OCI-LY1 (cell line): Measurements from ENCODE around the gene ADAMTS12.

Experiments used
- H2AFZ ChIP-seq: fragments of 200-600 bp; sonication (generic), shearing (Covaris generic); 2 replicates; pipeline ENCODE4 v1.6.0; 2014; ENCODE audit warnings: antibody characterized with exemption, mild to moderate bottlenecking, low read length
- H3F3A ChIP-seq: fragments of 200-600 bp; sonication (generic), shearing (Covaris generic); 2 replicates; pipeline ENCODE4 v1.6.0; 2014; ENCODE audit warnings: mild to moderate bottlenecking, antibody characterized with exemption, low read length, moderate library complexity; ENCODE audit not compliant: insufficient read depth
- H3K27ac ChIP-seq: fragments of 200-600 bp; sonication (generic); 2 replicates; pipeline ENCODE4 v1.5.1; 2014; ENCODE audit warnings: low read length, mixed run types, mild to moderate bottlenecking, low read depth; ENCODE audit not compliant: poor library complexity, severe bottlenecking
- H3K27me3 ChIP-seq: fragments of 200-600 bp; sonication (generic); 2 replicates; pipeline ENCODE4 v1.6.0; 2014; ENCODE audit warnings: antibody characterized with exemption, mild to moderate bottlenecking, low read length, moderate library complexity; ENCODE audit not compliant: insufficient read depth
- H3K36me3 ChIP-seq: fragments of 200-600 bp; sonication (generic); 2 replicates; pipeline ENCODE4 v1.6.1; 2014; ENCODE audit warnings: mild to moderate bottlenecking, antibody characterized with exemption, low read length, moderate library complexity, mixed read lengths; ENCODE audit not compliant: insufficient read depth
- H3K4me1 ChIP-seq: fragments of 200-600 bp; sonication (generic); 2 replicates; pipeline ENCODE4 v1.5.1; 2014; ENCODE audit warnings: mild to moderate bottlenecking, low read length, moderate library complexity; ENCODE audit not compliant: insufficient read depth, severe bottlenecking
- H3K4me2 ChIP-seq: fragments of 200-600 bp; sonication (generic), shearing (Covaris generic); 2 replicates; pipeline ENCODE4 v1.6.1; 2014; ENCODE audit warnings: low read length
- H3K4me3 ChIP-seq: fragments of 200-600 bp; sonication (generic); 2 replicates; pipeline ENCODE4 v1.5.1; 2014; ENCODE audit warnings: low read length, low read depth, mild to moderate bottlenecking, mixed read lengths; ENCODE audit not compliant: poor library complexity, severe bottlenecking
- H3K79me2 ChIP-seq: fragments of 200-600 bp; shearing (Covaris generic); 2 replicates; pipeline ENCODE4 v1.6.1; 2016; ENCODE audit warnings: mixed run types, low read length, mixed read lengths; ENCODE audit not compliant: insufficient read depth
- H3K9ac ChIP-seq: fragments of 200-600 bp; sonication (generic), shearing (Covaris generic); 2 replicates; pipeline ENCODE4 v1.6.1; 2014; ENCODE audit warnings: mild to moderate bottlenecking, low read length, mixed read lengths
- H3K9me2 ChIP-seq: fragments of 200-600 bp; sonication (generic), shearing (Covaris generic); 2 replicates; pipeline ENCODE4 v1.6.1; 2014; ENCODE audit warnings: low read depth, mild to moderate bottlenecking, low read length, mixed read lengths
- H3K9me3 ChIP-seq: fragments of 200-600 bp; shearing (Covaris generic); 2 replicates; pipeline ENCODE4 v1.6.1; 2014; ENCODE audit warnings: low read length, mixed read lengths
- H4K20me1 ChIP-seq: fragments of 200-600 bp; sonication (generic), shearing (Covaris generic); 2 replicates; pipeline ENCODE4 v1.6.0; 2016; ENCODE audit warnings: mild to moderate bottlenecking, low read length; ENCODE audit not compliant: insufficient read depth
- CTCF ChIP-seq: fragments of 200-600 bp; sonication (generic), shearing (Covaris generic); IDR thresholded peaks from 2 replicates; pipeline ENCODE4 v1.5.1; 2017; ENCODE audit warnings: mild to moderate bottlenecking, antibody characterized with exemption, low read length, moderate library complexity, mixed read lengths
- EZH2 ChIP-seq: fragments of 200-600 bp; sonication (generic), shearing (Covaris generic); IDR thresholded peaks from 2 replicates; pipeline ENCODE4 v1.8.0; 2017; ENCODE audit warnings: borderline replicate concordance, mixed run types, mild to moderate bottlenecking, antibody characterized with exemption, low read length, moderate library complexity, mixed read lengths

ADAMTS12 gene

GRCh38 chr5:33635582-33635981 lies 256.2 kb downstream of the ADAMTS12 start:
- no peaks in the 10 kb centered on the region for H3K4me1 ChIP-seq
- no peak for TF ChIP-seq EZH2
- no peak for TF ChIP-seq CTCF
- H3K9me3 ChIP-seq = no peaks in the 10 kb centered on the region
- no peak overlapping the region for H3K27ac ChIP-seq
- H3K4me2 ChIP-seq = no peak overlapping the region
- no peaks in the 10 kb centered on the region for H3K36me3 ChIP-seq
- H3K27me3 ChIP-seq = no peaks in the 10 kb centered on the region
- no peaks in the 10 kb centered on the region for H4K20me1 ChIP-seq
- no peaks in the 10 kb centered on the region for H3K79me2 ChIP-seq
- no peaks in the 10 kb centered on the region for H3K9me2 ChIP-seq
- no peak overlapping the region for H3K9ac ChIP-seq
- no peak overlapping the region for H2AFZ ChIP-seq
- no peaks in the 10 kb centered on the region for H3F3A ChIP-seq
- H3K4me3 ChIP-seq = no peak overlapping the region

GRCh38 chr5:33633699-33634098 lies 258.1 kb downstream of the ADAMTS12 start:
- H3K27me3 ChIP-seq = no peaks in the 10 kb centered on the region
- no peak overlapping the region for H2AFZ ChIP-seq
- H3K36me3 ChIP-seq = no peaks in the 10 kb centered on the region
- H3K9me2 ChIP-seq = no peaks in the 10 kb centered on the region
- no peaks in the 10 kb centered on the region for H4K20me1 ChIP-seq
- no peak overlapping the region for H3K4me2 ChIP-seq
- no peaks in the 10 kb centered on the region for H3K9me3 ChIP-seq
- H3K4me3 ChIP-seq = no peak overlapping the region
- no peaks in the 10 kb centered on the region for H3F3A ChIP-seq
- H3K27ac ChIP-seq = no peak overlapping the region
- no peaks in the 10 kb centered on the region for H3K79me2 ChIP-seq
- no peaks in the 10 kb centered on the region for H3K4me1 ChIP-seq
- no peak overlapping the region for H3K9ac ChIP-seq
- TF ChIP-seq EZH2 = no peak
- no peak for TF ChIP-seq CTCF

GRCh38 chr5:33631786-33632185 lies 260.0 kb downstream of the ADAMTS12 start:
- Histone ChIP-seq H3K9me2 (no peaks in the 10 kb centered on the region), H3K4me1 (no peaks in the 10 kb centered on the region), H3K9me3 (no peaks in the 10 kb centered on the region), H2AFZ (no peak overlapping the region), H4K20me1 (no peaks in the 10 kb centered on the region), H3K4me2 (no peak overlapping the region), H3K27me3 (no peaks in the 10 kb centered on the region), H3K27ac (no peak overlapping the region), H3F3A (no peaks in the 10 kb centered on the region), H3K4me3 (no peak overlapping the region), H3K9ac (no peak overlapping the region), H3K36me3 (no peaks in the 10 kb centered on the region), H3K79me2 (no peaks in the 10 kb centered on the region)
- no peak for TF ChIP-seq CTCF
- no peak for TF ChIP-seq EZH2
